Measurements from ENCODE around the gene SLX9.

SLX9 gene

GRCh38 chr21:44949161-44949778 lies 9.4 kb downstream of the SLX9 start:
- no peak for DNase-seq

- peak; percentile 8 for DNase-seq
Measured at GRCh38 chr21:44949779-44950198, 10.0 kb downstream of the SLX9 start.

DNA sequence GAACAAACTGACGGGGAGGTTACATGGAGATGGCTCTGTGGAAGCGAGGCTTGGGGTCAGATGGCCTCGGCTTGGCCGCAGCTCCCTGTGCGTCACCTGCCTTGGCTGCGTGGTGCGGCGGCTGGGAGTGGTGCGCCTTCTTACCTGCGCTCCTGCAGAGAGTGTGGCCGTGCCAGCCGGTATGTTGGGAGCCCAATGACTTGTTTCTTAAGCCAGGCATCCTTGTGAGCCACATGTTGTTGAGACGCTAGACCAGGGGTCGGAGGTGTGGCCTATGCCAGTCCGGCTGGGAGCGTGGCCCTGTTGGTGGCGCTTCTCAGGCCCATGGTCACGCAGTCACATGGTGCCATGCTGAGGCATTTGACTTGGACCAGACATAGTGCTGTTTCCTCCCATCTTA lies 10.5 kb downstream of the SLX9 start:
- DNase-seq, result no peak

DNA sequence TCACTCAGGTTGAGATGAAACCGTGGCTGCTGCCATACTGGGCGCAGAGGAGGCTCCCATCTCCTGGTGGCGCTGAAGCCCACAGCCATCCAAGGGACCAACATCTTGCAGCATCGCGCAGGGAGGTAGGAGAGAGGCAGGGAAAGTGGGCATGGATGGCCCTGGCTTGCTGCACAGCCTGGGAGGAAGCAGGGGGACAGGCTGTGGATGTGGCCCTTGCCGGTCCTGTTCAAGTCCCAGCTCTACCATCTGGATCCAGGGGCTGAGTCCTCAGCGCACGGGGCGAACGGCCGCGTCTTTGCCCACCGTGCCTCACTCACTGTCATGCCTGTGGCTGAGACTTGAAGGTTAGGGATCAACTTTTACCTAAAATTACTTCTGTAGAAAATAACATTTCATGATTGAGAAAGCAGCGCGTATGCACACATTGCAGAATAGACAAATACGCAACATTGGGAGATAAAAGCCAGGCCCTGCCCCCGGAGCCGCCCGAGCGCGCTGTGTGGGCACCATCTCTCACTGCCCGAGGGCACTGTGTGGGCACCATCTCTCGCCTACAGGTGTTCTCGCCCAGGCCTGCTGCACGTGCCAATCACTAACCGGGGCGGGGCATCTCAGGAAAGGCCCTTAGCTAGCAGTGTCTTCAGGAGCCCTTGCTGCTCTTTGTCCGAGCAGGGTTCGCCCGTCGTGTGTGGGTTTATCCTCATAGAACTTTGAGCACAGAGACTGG lies 11.5 kb downstream of the SLX9 start:
- no peak for DNase-seq

DNA sequence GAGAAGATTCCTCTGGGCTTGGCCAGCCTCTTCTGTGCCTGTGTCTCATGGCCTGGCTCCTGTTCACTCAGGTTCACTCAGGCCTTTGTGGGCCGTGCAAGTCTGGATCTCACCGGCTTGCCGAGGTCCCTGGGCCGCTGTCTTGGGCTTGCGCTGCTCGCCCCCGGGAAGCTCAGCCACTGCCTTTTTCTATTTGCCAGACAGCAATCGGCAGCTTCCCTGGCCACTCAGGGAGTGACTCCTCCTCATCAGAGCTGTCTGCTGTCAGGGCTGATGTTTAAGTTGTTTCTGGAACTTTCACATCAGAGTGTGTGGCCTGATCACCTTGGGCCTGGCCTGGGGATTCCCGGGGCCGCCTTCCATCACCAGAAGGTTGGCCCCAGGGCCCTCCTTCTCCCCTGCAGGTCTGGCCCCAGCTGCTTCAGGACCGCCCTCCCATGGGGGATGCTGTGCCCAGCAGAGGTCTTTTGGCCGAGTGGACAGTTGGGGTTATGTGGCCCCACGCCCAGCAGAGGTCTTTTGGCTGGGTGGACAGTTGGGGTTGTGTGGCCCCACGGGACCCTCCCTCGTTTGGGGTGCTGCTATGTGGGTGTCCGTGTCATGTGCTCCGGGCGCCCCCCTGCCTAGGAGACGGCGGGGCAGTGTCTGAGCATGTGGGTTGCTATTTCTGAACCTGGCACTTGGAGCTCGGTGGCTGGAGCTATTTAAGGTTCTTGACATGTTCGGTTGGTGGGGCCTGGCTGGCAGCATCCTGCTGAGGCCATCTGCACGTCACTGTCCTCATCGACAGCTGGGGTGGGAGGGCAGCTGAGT lies 12.5 kb downstream of the SLX9 start:
- DNase-seq, result no peak

- DNase-seq, result no peak
Measured at GRCh38 chr21:44952929-44953627, 13.2 kb downstream of the SLX9 start.

- DNase-seq, result no peak
Measured at GRCh38 chr21:44953628-44954021, 13.8 kb downstream of the SLX9 start.

- DNase-seq, result no peak
Measured at GRCh38 chr21:44954281-44954771, 14.5 kb downstream of the SLX9 start.

GRCh38 chr21:44955141-44955797 lies 15.4 kb downstream of the SLX9 start:
- no peak for DNase-seq

GRCh38 chr21:44955798-44956175 lies 16.0 kb downstream of the SLX9 start:
- no peak for DNase-seq

- DNase-seq, result no peak
Measured at GRCh38 chr21:44956356-44957046, 16.7 kb downstream of the SLX9 start.

DNA sequence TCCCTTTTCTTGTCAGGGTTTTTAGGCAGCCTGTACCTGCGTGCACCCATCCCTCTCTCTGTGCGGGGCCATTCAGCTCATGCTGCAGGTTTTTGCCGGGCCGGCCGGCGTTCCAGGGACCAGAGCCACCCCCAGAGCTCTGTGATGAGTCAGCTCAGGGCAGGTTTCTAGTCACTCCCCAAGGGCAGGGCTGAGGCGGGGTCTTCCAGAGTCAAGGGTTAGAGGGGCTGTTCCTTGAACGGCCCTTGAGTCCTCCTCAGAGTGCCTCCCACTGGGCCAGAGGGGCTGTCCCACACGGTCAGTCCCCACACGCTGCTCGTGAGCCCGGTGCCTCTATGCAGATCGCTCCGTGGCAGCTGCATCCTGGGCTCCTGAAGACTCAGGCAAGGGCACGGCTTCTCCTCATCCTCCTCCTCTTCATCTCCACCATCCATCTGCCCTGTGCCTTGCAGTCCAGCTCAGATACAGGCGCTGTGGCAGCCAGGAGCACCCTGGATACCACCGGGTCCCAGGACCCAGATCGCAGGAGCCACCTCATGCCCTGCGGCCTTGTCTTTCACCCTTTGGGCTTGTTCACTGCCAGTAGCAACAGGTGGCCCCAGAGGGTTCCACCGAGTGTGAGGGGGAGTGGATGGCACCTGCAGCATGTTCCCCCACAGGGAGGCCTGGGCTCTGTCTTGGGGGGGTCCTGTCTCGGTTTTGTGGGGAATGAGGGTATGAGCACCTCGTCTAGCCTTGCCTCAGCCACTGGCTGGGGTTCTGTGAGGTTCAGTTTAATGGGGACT lies 17.4 kb downstream of the SLX9 start:
- no peak for DNase-seq

DNA sequence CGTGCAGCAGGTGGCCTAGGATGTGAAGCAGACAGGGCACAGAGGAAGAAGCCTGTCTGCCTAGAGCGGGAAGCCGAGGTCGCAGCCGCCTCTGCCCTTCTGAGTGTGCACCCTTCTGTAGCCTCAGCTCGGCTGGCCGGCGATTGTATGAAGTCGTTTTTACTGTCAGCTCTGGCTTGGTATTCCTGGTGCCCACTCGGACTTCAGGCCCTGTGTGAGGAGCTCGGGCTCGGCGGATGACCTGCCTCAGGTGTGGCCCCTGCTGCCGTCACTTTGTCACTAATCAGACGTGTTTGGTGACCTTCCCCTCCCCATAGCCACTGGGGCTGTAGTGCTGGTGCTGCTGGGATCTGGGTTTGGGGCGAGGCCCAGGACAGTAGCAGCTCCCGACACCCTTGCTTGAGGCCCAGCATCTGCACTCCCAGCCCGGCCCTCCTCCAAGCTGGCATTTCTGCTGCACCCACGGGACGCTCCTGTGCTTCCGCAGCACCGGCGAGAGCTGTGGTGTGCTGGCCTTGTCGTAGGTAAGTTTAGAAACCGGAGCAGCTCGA lies 18.1 kb downstream of the SLX9 start:
- DNase-seq, result no peak

- DNase-seq, result no peak
Measured at GRCh38 chr21:44958471-44959191, 18.8 kb downstream of the SLX9 start.

- DNase-seq, result no peak
Measured at GRCh38 chr21:44959376-44960091, 19.7 kb downstream of the SLX9 start.

- no peak for DNase-seq
Measured at GRCh38 chr21:44960141-44961092, 20.6 kb downstream of the SLX9 start.

GRCh38 chr21:44962403-44962966 lies 22.7 kb downstream of the SLX9 start:
- DNase-seq, result no peak

GRCh38 chr21:44964381-44964780 lies 24.6 kb downstream of the SLX9 start:
- DNase-seq, result no peak
